NCI-H2107 treated with DMSO at 0.1 percent for 48 hours (cell line): ENCODE data around the gene RHBDF2.

Source experiments
- DNase-seq: peaks from one replicate; lab custom pipeline; 2025; ENCODE audit not compliant: unreplicated experiment; lab: John Stamatoyannopoulos, UW

The RHBDF2 gene

GRCh38 chr17:76467366-76467765 lies 33.9 kb downstream of the RHBDF2 start, which contains the start of gene AANAT:
AANAT (plus strand) TSS chr17:76467603; CDS start chr17:76468747, 1,144 bp downstream.
- no peak for DNase-seq

- no peak for DNase-seq
Observed at GRCh38 chr17:76466775-76467130, 34.5 kb downstream of the RHBDF2 start.

- no peak for DNase-seq
Observed at GRCh38 chr17:76462556-76463290, 38.5 kb downstream of the RHBDF2 start.

GRCh38 chr17:76461765-76462555 lies 39.3 kb downstream of the RHBDF2 start:
- no peak for DNase-seq

- no peak for DNase-seq
Observed at GRCh38 chr17:76459674-76460073, 41.5 kb downstream of the RHBDF2 start.

- DNase-seq: no peak
Observed at GRCh38 chr17:76458580-76459490, 42.4 kb downstream of the RHBDF2 start.

GRCh38 chr17:76453431-76453743 lies 47.8 kb downstream of the RHBDF2 start:
- no peak for DNase-seq

GRCh38 chr17:76452660-76453430 lies 48.4 kb downstream of the RHBDF2 start, which contains the start of gene UBE2O:
UBE2O (minus strand) TSS chr17:76453152; CDS start chr17:76453141, 11 bp downstream.
- DNase-seq: peak; percentile 62

- DNase-seq: no peak
Observed at GRCh38 chr17:76452127-76452659, 49.0 kb downstream of the RHBDF2 start.

- DNase-seq: no peak
Observed at GRCh38 chr17:76451506-76451905, 49.7 kb downstream of the RHBDF2 start.

GRCh38 chr17:76449126-76449525 lies 52.1 kb downstream of the RHBDF2 start:
- DNase-seq: no peak

- DNase-seq: no peak
Observed at GRCh38 chr17:76447931-76448652, 53.1 kb downstream of the RHBDF2 start.

- no peak for DNase-seq
Observed at GRCh38 chr17:76446449-76447231, 54.6 kb downstream of the RHBDF2 start.

- no peak for DNase-seq
Observed at GRCh38 chr17:76445697-76446448, 55.4 kb downstream of the RHBDF2 start.

GRCh38 chr17:76444518-76445311 lies 56.5 kb downstream of the RHBDF2 start:
- no peak for DNase-seq

GRCh38 chr17:76442341-76443338 lies 58.6 kb downstream of the RHBDF2 start:
- no peak for DNase-seq
